Smooth muscle cell (in vitro differentiated cells): ENCODE results near the gene SLC38A9. TPM values are rescaled to one million over a fixed set of nuclear protein-coding genes. Genes with fewer than 3 reads are reported as not detected.
"Not testable (repeated sequence)": the region's sequence is repeated elsewhere in the genome, so short reads cannot be mapped to it uniquely, and the experiment has no call there.

Experiments
- DNase-seq: peaks from one replicate; lab custom pipeline; 2025; ENCODE audit not compliant: unreplicated experiment; lab: John Stamatoyannopoulos, UW
- H2AFZ ChIP-seq: fragments of 200-600 bp; sonication (generic); 2 replicates; pipeline ENCODE4 v1.6.0; 2016; ENCODE audit warnings: antibody characterized with exemption, low read depth, mild to moderate bottlenecking
- H3F3A ChIP-seq: fragments of 200-600 bp; sonication (generic); 2 replicates; pipeline ENCODE4 v1.6.0; 2017; ENCODE audit warnings: antibody characterized with exemption, low read depth
- H3K27ac ChIP-seq: fragments of 200-600 bp; sonication (generic); 2 replicates; pipeline ENCODE4 v1.5.1; 2016; ENCODE audit warnings: low read depth, mild to moderate bottlenecking
- H3K27me3 ChIP-seq: fragments of 200-600 bp; sonication (generic); 2 replicates; pipeline ENCODE4 v1.6.1; 2016; ENCODE audit warnings: low read depth, mild to moderate bottlenecking
- H3K36me3 ChIP-seq: fragments of 200-600 bp; sonication (generic); 2 replicates; pipeline ENCODE4 v1.5.1; 2016; ENCODE audit warnings: low read depth
- H3K4me1 ChIP-seq: fragments of 200-600 bp; sonication (generic); 2 replicates; pipeline ENCODE4 v1.5.1; 2016; ENCODE audit warnings: low read depth
- H3K4me2 ChIP-seq: fragments of 200-600 bp; sonication (generic); 2 replicates; pipeline ENCODE4 v1.6.0; 2016; ENCODE audit warnings: mild to moderate bottlenecking
- H3K4me3 ChIP-seq: fragments of 200-600 bp; sonication (generic); 2 replicates; pipeline ENCODE4 v1.5.1; 2016; ENCODE audit warnings: mild to moderate bottlenecking
- H3K79me2 ChIP-seq: fragments of 200-600 bp; sonication (generic); 2 replicates; pipeline ENCODE4 v1.6.0; 2016; ENCODE audit warnings: low read depth, mild to moderate bottlenecking
- H3K9ac ChIP-seq: fragments of 200-600 bp; sonication (generic); 2 replicates; pipeline ENCODE4 v1.6.0; 2016; ENCODE audit warnings: low read depth
- H3K9me3 ChIP-seq: fragments of 200-600 bp; sonication (generic); replicated peaks from 2 replicates; pipeline ENCODE4 v1.5.1; 2016; ENCODE audit warnings: low read depth
- H4K20me1 ChIP-seq: fragments of 200-600 bp; sonication (generic); 2 replicates; pipeline ENCODE4 v1.6.0; 2016; ENCODE audit warnings: low read depth
- CTCF ChIP-seq: fragments of 200-600 bp; sonication (generic); IDR thresholded peaks from 2 replicates; pipeline ENCODE4 v1.5.1; 2017; ENCODE audit warnings: borderline replicate concordance, mild to moderate bottlenecking, antibody characterized with exemption; ENCODE audit not compliant: insufficient read depth, poor library complexity, severe bottlenecking
- WGBS: methylation state at CpG from one replicate; pipeline ENCODE4 v1.1.7; 2016; ENCODE audit warnings: low lambda C conversion rate; 5-methylcytosine and 5-hydroxymethylcytosine counted together
- polyA plus RNA-seq: library from polyadenylated mRNA; unstranded; fragments of >200 nt; fragmentation: Nextera tagmentation; extraction: Ambion mirVana; gene quantifications from 2 replicates; pipeline ENCODE4 v1.2.1, GENCODE V29; 2016
- total RNA-seq: library from RNA; depleted of rRNA; stranded (reverse); fragments of >200 nt; gene quantifications from 2 replicates; pipeline ENCODE4 v1.2.3, GENCODE V29; 2014

Gene SLC38A9
- total and polyA plus RNA-seq, 2 experiments from 2014 or later: 19.8 to 41.0 TPM

GRCh38 chr5:55731848-55732247 is 19.7 kb upstream of the SLC38A9 start:
- Histone ChIP-seq H4K20me1 (no peaks in the 10 kb centered on the region), H3K9me3 (no peaks in the 10 kb centered on the region), H3K79me2 (no peaks in the 10 kb centered on the region), H3K36me3 (no peaks in the 10 kb centered on the region), H3K9ac (no peak overlapping the region), H3F3A (no peaks in the 10 kb centered on the region), H3K4me1 (no peaks in the 10 kb centered on the region), H2AFZ (no peak overlapping the region), H3K4me2 (no peak overlapping the region), H3K27ac (no peak overlapping the region), H3K4me3 (no peak overlapping the region), H3K27me3 (no peaks in the 10 kb centered on the region)
- 92% methylated on average over 3 of the region's 3 CpGs for WGBS
- no peak for DNase-seq
- TF ChIP-seq CTCF: no peak

- no peak for DNase-seq
Observed at GRCh38 chr5:55724281-55724680, 12.2 kb upstream of the SLC38A9 start.

GRCh38 chr5:55720188-55720703 is 8.1 kb upstream of the SLC38A9 start:
- DNase-seq: no peak
- Histone ChIP-seq H4K20me1 (no peaks in the 10 kb centered on the region), H2AFZ (no peak overlapping the region), H3K4me2 (no peak overlapping the region), H3K36me3 (no peaks in the 10 kb centered on the region), H3K9ac (no peak overlapping the region), H3F3A (no peaks in the 10 kb centered on the region), H3K27me3 (no peaks in the 10 kb centered on the region), H3K4me1 (no peaks in the 10 kb centered on the region), H3K79me2 (no peaks in the 10 kb centered on the region), H3K4me3 (no peak overlapping the region), H3K9me3 (no peaks in the 10 kb centered on the region), H3K27ac (no peak overlapping the region)
- no peak for TF ChIP-seq CTCF
- 94% methylated on average over 3 of the region's 3 CpGs for WGBS

More at GRCh38 chr5:55724281-55724680, 12.2 kb upstream of the SLC38A9 start:
- Histone ChIP-seq H3K4me2 (no peak overlapping the region), H3K79me2 (no peaks in the 10 kb centered on the region), H4K20me1 (no peaks in the 10 kb centered on the region), H3K9me3 (no peaks in the 10 kb centered on the region), H3K36me3 (no peaks in the 10 kb centered on the region), H3K9ac (no peak overlapping the region), H3K4me3 (no peak overlapping the region), H3K27me3 (no peaks in the 10 kb centered on the region), H2AFZ (peak overlapping the region; percentile 43), H3F3A (no peaks in the 10 kb centered on the region), H3K4me1 (no peaks in the 10 kb centered on the region), H3K27ac (no peak overlapping the region)
- 72% methylated on average over 4 of the region's 4 CpGs for WGBS
- TF ChIP-seq CTCF: no peak

- H3K4me2 ChIP-seq, H2AFZ ChIP-seq, H3K36me3 ChIP-seq, DNase-seq, H3K79me2 ChIP-seq, H3K27ac ChIP-seq, H3K4me1 ChIP-seq, H4K20me1 ChIP-seq, H3K27me3 ChIP-seq, H3F3A ChIP-seq, H3K9me3 ChIP-seq, H3K9ac ChIP-seq, H3K4me3 ChIP-seq: not testable (repeated sequence)
- WGBS: 97% methylated on average over 2 of the region's 2 CpGs
Observed at GRCh38 chr5:55719026-55719425, 6.9 kb upstream of the SLC38A9 start.
